ACC112 (cell line): ENCODE data around the gene GPATCH2L.

Source experiments
- H2AFZ ChIP-seq: fragments of 200-600 bp; sonication (generic); one replicate; pipeline ENCODE4 v1.6.0; 2017; ENCODE audit warnings: antibody characterized with exemption, low read length; ENCODE audit not compliant: unreplicated experiment
- H3K27ac ChIP-seq: fragments of 200-600 bp; sonication (generic); 2 replicates; pipeline ENCODE4 v1.5.1; 2014; ENCODE audit warnings: low read depth, mild to moderate bottlenecking, antibody characterized with exemption, low read length, moderate library complexity
- H3K27me3 ChIP-seq: fragments of 200-600 bp; sonication (generic); 2 replicates; pipeline ENCODE4 v1.6.1; 2014; ENCODE audit warnings: mild to moderate bottlenecking, antibody characterized with exemption, low read length, moderate library complexity, mixed read lengths; ENCODE audit not compliant: insufficient read depth
- H3K36me3 ChIP-seq: fragments of 200-600 bp; sonication (generic); 2 replicates; pipeline ENCODE4 v1.6.1; 2016; ENCODE audit warnings: mild to moderate bottlenecking, antibody characterized with exemption, low read length, moderate library complexity, mixed read lengths; ENCODE audit not compliant: insufficient read depth
- H3K4me1 ChIP-seq: fragments of 200-600 bp; sonication (generic); one replicate; pipeline ENCODE4 v1.6.1; 2016; ENCODE audit warnings: low read length, mixed read lengths; ENCODE audit not compliant: insufficient read depth, unreplicated experiment, control insufficient read depth
- H3K4me3 ChIP-seq: fragments of 200-600 bp; sonication (generic); 2 replicates; pipeline ENCODE4 v1.5.1; 2014; ENCODE audit warnings: mild to moderate bottlenecking, low read depth, low read length
- H3K79me2 ChIP-seq: fragments of 200-600 bp; sonication (generic); one replicate; pipeline ENCODE4 v1.6.0; 2016; ENCODE audit warnings: low read length; ENCODE audit not compliant: control insufficient read depth, unreplicated experiment, insufficient read depth

The GPATCH2L gene

GRCh38 chr14:76121089-76121748 lies 30.5 kb upstream of the GPATCH2L start:
- Histone ChIP-seq H3K4me1 (no peaks in the 10 kb centered on the region), H3K27me3 (peaks cover 43% of the 10 kb centered on the region), H3K79me2 (no peaks in the 10 kb centered on the region), H3K36me3 (no peaks in the 10 kb centered on the region), H3K27ac (no peak overlapping the region), H3K4me3 (no peak overlapping the region), H2AFZ (no peak overlapping the region)

GRCh38 chr14:76123426-76124225 lies 28.1 kb upstream of the GPATCH2L start:
- H3K4me1 ChIP-seq: no peaks in the 10 kb centered on the region
- no peak overlapping the region for H2AFZ ChIP-seq
- H3K27me3 ChIP-seq: peaks cover 49% of the 10 kb centered on the region

GRCh38 chr14:76125511-76125910 lies 26.2 kb upstream of the GPATCH2L start:
- H3K79me2 ChIP-seq: no peaks in the 10 kb centered on the region
- H3K36me3 ChIP-seq: no peaks in the 10 kb centered on the region
- H3K27ac ChIP-seq: no peak overlapping the region
- H3K4me3 ChIP-seq: no peak overlapping the region
- no peaks in the 10 kb centered on the region for H3K4me1 ChIP-seq
- H3K27me3 ChIP-seq: peaks cover 62% of the 10 kb centered on the region
- no peak overlapping the region for H2AFZ ChIP-seq

More at GRCh38 chr14:76123426-76124225, 28.1 kb upstream of the GPATCH2L start:
- no peaks in the 10 kb centered on the region for H3K79me2 ChIP-seq
- H3K36me3 ChIP-seq: no peaks in the 10 kb centered on the region
- no peak overlapping the region for H3K4me3 ChIP-seq
- H3K27ac ChIP-seq: no peak overlapping the region

- peaks cover 68% of the 10 kb centered on the region for H3K27me3 ChIP-seq
- no peak overlapping the region for H2AFZ ChIP-seq
- no peak overlapping the region for H3K4me3 ChIP-seq
- no peaks in the 10 kb centered on the region for H3K79me2 ChIP-seq
- no peaks in the 10 kb centered on the region for H3K4me1 ChIP-seq
- no peak overlapping the region for H3K27ac ChIP-seq
- H3K36me3 ChIP-seq: no peaks in the 10 kb centered on the region
These were observed 25.6 kb upstream of the GPATCH2L start for GRCh38 chr14:76126076-76126475.

DNA sequence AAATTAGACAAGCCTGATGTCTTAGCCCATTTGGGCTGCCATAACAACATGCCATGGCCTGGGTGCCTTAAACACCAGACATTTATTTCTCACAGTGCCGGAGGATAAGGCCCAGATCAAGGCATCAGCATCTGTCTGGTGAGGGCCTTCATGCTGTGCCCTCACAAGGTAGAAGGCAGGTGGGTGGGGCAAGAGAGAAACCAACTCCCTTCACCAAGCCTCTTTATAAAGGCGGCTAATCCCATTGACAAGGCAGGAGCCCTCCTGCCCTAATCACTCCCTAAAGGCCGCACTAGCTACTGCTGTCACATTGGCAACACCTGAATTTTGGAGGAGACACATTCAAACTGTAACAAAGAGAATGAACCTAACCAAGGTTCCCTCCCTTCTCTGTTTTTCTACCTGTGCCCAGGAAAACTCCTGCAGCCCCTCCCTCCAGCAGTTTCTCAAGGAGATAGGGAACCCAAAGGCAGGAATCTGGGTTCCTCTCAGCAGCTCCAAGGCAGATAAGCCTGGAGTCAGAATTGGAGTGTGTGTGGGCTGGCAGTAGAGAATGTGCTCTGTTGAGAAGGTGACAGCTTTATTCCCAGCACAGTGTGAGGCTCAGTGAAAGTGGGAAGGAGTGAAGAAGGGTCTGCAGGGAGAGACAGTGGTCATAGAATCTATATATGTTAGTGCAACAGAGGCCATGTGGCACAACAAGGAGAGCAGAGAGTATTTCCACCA lies 21.7 kb upstream of the GPATCH2L start:
- Histone ChIP-seq H3K4me3 (no peak overlapping the region), H3K36me3 (no peaks in the 10 kb centered on the region), H2AFZ (no peak overlapping the region), H3K27me3 (peaks cover 87% of the 10 kb centered on the region), H3K79me2 (no peaks in the 10 kb centered on the region), H3K27ac (no peak overlapping the region), H3K4me1 (no peaks in the 10 kb centered on the region)

GRCh38 chr14:76131071-76131965 lies 20.4 kb upstream of the GPATCH2L start:
- Histone ChIP-seq H3K79me2 (no peaks in the 10 kb centered on the region), H3K4me3 (no peak overlapping the region), H3K27ac (no peak overlapping the region), H3K27me3 (peaks cover 87% of the 10 kb centered on the region), H3K36me3 (no peaks in the 10 kb centered on the region), H2AFZ (no peak overlapping the region), H3K4me1 (no peaks in the 10 kb centered on the region)

GRCh38 chr14:76133103-76133502 lies 18.6 kb upstream of the GPATCH2L start:
- H3K36me3 ChIP-seq: no peaks in the 10 kb centered on the region
- no peaks in the 10 kb centered on the region for H3K4me1 ChIP-seq
- H3K27me3 ChIP-seq: peaks cover 89% of the 10 kb centered on the region
- H3K79me2 ChIP-seq: no peaks in the 10 kb centered on the region
- no peak overlapping the region for H3K27ac ChIP-seq
- no peak overlapping the region for H3K4me3 ChIP-seq
- H2AFZ ChIP-seq: no peak overlapping the region

DNA sequence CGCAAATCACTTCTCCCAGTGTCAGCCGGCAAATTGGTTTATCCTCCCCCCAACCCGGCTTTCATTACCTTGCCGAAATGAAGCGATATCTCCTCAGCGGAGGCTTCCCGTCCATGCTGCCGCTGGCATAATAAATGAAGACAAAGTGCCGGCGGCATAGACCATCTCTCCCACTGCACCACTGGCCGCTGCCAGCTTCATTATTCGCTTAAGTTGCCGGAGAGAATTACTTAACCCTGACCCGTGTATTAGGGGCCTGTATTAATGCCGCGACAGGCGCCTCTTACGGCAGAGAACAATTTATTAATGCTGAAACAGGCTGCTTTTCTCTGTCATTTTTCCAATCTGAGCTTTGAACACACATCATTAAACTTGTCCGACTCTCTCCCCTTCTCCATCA lies 17.5 kb upstream of the GPATCH2L start:
- H3K27me3 ChIP-seq: peaks cover 95% of the 10 kb centered on the region
- H3K79me2 ChIP-seq: no peaks in the 10 kb centered on the region
- no peak overlapping the region for H2AFZ ChIP-seq
- H3K4me3 ChIP-seq: no peak overlapping the region
- H3K4me1 ChIP-seq: no peaks in the 10 kb centered on the region
- no peaks in the 10 kb centered on the region for H3K36me3 ChIP-seq
- no peak overlapping the region for H3K27ac ChIP-seq

DNA sequence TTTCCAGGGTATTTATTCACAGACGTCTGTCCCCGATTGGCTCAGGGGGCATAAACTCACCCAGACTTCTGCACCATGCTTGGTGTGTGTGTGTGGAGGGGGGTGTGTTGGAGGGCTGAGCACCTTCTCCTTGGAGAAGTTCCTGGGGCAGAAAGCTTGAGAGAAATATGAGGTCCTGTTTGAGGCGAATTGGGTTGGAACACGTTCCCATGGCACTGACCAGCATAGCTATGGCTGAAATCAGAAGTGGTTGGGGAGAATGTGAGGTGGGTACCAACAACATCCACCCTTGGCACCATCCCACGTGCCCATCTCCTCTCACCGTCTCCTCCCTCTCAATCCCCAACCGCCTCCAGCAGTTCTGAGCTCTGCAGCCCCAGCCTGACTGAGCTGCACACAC lies 16.0 kb upstream of the GPATCH2L start:
- no peaks in the 10 kb centered on the region for H3K36me3 ChIP-seq

DNA sequence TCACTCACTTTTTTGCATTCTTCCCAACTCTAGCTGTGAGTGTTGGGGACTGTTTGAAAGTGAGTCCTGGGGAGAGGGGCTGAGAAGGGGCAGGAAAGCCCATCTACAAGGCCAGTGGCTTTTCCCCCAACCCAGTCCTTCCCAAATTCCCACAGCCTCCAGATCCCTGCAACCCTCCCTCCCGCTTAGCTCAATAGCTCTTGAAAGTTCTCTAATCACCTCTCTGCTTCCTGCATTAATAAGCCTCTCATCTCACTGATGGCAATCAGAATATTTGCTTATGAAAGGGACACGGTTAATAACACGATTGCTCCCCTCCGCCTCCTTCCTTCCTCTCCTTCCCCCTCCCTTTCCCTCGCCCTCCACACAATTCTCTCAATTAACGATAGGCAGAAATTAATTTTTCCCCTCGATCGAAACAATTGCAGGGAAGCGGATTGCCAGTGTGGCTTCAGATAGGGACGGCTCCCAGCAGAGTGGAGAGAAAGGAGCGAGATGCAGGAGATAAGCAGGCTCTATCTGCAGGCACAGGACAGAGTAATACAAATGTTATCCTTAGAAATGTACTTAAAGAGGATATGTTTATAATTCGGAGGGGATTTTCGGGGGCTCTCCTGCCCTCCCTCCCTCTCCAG lies 15.1 kb upstream of the GPATCH2L start:
- Histone ChIP-seq H3K27me3 (peaks cover 96% of the 10 kb centered on the region), H3K27ac (no peak overlapping the region), H3K4me3 (no peak overlapping the region), H3K79me2 (no peaks in the 10 kb centered on the region), H2AFZ (no peak overlapping the region), H3K36me3 (no peaks in the 10 kb centered on the region), H3K4me1 (no peaks in the 10 kb centered on the region)

More for the DNA sequence above, 16.0 kb upstream of the GPATCH2L start:
- no peak overlapping the region for H3K27ac ChIP-seq
- no peak overlapping the region for H2AFZ ChIP-seq
- no peaks in the 10 kb centered on the region for H3K4me1 ChIP-seq
- H3K79me2 ChIP-seq: no peaks in the 10 kb centered on the region
- H3K4me3 ChIP-seq: no peak overlapping the region
- peaks cover 99% of the 10 kb centered on the region for H3K27me3 ChIP-seq
